GM21390 (cell line): ENCODE data around the gene SERPINA12.
"Not testable (repeated sequence)": the region's sequence is repeated elsewhere in the genome, so short reads cannot be mapped to it uniquely, and the experiment has no call there.

Experiments used
- ATAC-seq: cut with Tn5 transposase; IDR thresholded peaks from one replicate; pipeline ENCODE4 v1.9.1; 2021; ENCODE audit not compliant: unreplicated experiment

SERPINA12 gene

DNA sequence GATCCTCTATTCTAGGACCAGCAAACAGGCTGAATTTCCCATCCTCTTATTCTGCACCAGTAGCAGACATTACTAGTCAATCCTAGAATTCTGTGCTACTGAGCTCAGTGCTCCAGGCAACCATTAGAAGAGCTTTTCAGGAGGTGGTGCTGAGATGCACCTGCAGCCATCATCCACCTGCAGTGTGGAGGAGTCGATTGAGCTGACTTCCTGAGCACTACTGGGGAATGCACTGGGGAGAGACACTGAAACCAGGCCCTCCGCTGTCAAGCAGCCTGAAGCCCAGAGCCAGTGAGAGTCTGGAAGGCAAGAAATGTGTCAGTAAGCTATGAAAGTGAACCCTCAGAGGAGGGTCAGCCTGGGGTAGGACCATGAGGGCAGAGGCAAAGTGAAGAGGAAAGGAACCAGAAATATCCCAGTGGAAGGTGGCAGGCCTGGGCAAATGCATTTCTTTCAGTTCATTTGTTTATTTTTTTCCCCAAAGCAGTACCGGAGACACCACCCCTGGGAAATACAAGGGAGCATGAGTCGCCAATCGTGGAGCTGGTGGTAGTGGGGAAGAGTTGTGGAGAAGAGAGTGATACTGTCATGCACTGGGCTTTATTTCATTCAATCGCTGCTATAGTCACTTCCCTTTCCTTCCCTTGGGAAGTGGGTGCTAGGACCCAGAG, 28.9 kb upstream of the SERPINA12 start:
- no peak for ATAC-seq

DNA sequence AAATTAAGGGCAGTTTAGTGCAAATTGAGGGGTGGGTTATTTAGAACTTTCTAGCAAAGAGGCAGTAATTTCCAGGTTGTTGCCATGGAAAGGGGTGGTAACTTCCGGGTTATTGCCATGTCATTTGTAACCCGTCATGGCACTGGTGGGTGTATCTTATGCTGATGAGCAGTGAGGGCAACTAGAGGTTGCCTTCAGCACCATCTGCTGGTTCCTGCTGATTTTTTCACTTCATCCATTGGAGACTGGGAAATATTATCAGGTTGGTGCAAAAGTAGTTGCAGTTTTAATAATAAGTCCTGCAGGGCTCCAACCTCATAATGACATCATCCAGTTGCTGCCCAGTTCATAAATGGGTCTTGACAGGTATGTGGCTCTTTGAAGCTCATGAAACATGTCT, 27.6 kb upstream of the SERPINA12 start:
- ATAC-seq, result no peak

DNA sequence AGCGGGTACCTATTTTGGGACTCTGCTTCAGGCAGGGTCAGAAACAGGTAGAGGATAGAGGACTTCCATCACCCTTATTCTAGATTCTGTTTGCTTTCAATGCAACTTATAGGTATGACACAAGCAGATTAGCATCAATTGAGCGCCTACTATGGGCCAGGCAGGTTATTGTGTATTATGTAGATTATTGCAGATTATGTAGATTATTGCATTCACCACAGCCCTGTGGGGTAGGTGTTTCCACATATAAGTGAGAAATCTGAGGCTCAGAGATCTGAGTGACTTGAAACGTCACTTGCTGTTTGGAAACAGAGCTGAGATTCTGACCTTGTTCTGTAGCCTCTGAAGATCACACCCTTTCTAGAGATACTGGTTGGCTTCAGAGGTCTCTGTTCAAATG, 26.2 kb upstream of the SERPINA12 start:
- no peak for ATAC-seq

DNA sequence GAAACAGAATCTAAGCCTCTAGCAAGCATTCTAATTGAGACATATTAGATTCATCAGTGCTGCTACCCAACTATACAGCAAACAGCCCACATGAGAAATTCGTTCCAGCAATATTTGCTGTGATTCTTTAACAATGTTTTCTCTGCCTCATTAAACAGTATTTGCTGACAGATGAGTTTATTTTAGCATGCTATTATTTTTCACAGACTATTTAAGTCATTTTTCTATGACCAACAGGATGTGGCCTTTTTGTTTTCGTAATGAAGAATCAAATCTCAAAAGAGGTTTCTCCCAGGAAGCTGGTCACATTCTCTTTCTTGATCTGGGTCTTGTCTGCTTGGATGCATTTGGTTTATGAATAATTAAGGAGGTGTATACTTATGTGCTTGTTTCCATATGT, 23.2 kb upstream of the SERPINA12 start:
- ATAC-seq, result no peak

DNA sequence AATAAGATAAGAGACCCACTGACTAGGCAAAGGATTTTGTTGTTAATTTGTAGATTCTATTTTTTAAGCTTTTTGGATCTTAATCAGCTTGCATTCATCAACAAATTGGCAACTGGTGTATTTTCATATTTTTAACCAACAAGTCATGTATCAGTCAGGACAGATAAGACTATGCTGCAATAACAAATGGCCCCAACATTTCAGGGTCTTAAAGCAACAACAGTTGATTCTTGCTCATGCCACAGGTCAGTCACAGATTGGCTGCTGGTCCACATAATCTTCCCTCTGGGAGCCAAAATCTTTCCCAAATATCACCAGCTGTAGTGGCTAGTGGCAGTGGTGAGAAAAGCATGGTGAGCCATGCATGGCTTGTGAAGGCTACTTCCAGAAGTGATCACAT, 21.9 kb upstream of the SERPINA12 start:
- no peak for ATAC-seq

DNA sequence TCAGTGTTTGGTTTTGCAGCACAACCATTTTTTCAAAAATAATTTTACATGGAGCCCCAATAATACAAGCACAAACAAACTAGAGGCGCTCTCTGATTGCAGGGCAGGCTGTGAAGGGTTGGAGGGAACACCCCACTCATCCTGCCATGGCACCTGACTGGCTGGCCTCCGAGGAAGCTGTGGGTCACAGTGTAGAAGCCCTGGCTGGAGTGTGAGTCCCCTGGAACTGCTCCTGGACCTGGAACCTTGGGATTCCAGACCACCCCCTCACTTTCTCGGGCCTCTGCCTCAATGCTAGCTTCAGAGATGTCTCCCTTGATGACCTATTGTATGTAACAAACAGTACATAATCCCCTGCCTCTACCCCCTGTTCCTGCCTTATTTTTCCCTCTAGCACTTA, 14.8 kb upstream of the SERPINA12 start:
- no peak for ATAC-seq

DNA sequence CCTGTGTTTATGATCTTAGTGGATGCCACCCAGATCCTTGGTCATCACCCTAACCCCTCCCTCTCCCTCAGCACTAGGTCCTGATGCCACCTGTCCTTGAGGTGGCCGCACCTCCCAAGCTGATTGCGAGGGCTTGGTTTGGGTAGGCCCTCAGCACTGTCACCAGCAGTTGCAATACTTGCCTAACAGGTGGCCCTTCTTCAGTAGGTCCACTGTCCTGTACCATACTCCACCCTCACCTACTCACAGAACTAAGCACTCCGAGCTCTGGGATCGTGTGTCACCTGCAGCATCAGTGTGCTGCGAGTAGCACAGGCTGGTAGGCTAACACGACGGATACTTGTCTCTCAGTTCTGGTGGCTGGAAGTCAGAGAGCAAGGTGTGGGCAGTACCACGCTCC, 14.0 kb upstream of the SERPINA12 start:
- ATAC-seq, result no peak

DNA sequence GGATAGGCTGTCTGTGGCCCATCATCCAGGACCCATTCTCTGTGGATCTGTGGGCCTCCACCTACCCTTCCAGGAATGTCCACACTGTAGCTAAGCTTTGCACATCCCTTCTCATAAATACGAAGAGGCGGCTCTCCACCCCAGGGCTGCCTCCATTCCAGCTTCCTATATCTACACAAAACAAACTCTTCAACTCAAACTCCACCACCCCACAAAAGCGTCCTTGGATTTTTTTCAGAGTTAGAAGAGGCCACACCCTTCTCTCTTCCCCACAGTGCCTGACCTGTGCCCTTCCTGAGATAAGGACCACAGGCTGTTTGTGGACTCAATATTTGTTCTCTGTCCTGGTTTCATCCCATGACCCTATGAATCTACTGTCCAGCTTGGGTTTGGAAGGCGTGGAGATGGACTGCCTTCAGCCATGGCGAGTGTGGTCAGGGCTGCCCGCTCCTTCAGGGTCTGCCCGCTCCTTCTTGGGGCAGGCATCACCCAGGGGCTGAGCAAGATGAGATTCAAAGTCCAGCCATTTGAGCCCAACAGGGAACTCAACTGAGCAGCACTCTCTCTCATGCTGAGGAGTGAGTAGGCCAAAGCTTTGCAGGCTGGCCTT, 13.0 kb upstream of the SERPINA12 start:
- no peak for ATAC-seq

DNA sequence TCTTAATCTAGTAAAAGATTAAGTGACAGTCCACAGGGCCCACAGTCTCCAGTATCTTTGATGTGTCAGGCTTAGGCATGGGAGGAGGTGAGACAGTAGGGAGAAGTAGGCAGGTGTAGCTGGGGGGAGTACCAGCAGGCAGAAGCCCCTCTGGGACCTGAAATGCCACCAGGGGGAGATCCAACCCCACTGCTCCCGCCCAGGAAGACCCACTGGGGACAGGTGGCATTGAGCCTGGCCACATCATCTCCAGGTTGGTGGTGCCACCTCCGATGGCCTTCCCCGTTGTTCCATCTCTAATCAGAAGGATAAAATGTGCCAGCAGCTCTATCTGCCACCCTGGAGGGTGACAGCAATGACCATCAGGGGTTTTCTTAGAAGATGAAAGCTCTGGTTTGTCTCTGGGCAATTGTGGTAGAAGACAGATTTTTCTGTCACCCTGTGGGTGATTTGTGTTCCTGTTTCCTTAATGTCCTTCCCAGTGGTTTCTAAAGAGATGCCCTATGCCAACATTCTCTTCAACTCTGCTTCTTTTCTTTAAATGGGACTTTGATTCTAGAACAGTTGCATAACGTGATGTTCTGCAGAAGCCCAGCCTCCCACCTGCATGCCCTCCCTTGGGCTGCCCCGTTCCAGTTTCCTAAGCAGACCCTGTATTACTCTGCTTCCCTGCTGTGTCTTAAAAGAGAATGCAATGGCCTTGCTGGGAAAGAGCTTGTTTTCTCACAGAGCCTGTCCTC, 12.3 kb upstream of the SERPINA12 start:
- no peak for ATAC-seq

DNA sequence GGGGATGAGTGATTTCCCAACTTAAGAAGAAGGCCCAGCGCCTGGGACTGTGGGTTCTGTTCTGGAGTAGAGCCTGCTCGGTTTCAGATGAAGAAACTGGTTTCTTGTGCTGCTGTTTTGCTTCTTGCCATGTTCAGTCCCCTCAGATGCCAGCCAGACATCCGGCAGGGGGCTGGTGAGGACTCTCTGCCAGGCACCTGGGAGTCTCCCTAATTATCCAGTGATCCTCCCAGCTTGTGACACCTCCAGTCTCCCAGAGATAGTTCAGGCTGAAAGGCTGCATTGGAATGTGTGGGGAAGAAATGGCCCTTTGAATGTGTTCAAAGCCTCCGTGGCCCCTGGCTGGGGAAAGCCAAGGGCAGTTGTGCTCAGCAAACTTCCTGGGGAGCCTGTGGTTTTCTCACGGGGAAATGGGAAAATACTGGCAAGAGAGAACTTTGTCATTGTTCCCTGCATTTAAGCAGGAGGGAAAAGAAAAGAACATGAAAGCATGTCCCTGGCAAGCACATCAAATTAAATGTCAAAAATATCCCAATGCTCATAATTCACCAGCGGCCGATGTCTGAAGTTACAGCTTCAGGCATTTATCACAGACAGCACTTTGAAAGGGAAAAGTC, 8.5 kb upstream of the SERPINA12 start:
- no peak for ATAC-seq

DNA sequence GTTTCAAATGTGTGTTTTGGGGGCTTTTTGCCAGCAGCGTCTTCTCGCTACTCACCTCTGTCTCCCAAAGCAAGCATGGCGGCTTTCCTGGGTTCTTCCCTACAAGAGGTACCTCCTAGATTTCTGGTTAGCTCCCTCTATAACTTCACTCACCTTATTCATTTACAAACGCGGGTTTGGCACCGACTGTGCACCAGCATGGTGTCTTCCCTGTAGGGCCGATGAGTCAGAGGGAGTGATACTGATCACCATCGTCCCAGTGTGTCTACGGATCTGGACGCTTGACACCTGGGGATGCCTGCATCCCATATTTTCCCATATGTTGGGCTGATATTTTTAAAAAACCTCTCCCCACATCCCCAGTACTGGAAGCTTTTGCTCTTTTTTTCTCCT, 8.0 kb upstream of the SERPINA12 start:
- ATAC-seq, result no peak

DNA sequence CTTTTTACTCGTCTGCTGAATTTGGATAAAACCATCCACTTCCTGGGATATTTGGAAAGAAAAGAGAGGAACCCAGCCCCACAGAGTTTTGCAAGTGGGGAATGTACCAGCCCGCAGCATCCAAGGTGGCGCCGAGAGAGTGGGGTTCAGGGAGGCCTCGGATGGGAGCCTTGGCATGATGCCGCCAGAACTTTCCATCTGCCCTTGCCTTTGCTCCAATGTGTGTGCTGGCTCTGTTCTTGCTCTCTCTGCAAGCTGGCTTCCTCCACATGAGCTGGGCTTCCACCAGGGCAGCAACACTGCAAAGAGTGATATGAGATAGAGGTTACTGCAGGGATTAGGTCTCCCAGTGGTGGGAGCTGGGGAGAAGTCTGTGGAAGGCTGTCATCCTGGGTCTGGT, 6.6 kb upstream of the SERPINA12 start:
- no peak for ATAC-seq

DNA sequence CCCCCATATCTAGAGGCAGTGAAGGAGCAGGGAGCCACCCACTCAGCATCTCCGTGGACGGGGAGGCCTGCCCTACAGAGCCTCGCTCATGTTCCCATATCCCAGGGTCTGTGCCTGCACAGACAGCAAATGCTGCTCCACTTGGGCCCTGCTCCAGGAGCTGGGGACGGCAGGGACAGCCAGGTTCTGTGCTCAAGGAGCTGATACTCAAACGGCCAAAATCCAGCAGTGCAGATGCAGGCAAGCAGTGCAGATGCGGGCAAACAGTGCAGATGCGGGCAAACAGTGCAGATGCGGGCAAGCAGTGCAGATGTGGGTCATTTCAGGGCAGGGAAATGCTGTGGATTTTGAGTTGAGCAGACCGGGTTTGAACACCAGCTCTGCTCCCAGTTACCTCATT, 6.2 kb upstream of the SERPINA12 start:
- no peak for ATAC-seq

DNA sequence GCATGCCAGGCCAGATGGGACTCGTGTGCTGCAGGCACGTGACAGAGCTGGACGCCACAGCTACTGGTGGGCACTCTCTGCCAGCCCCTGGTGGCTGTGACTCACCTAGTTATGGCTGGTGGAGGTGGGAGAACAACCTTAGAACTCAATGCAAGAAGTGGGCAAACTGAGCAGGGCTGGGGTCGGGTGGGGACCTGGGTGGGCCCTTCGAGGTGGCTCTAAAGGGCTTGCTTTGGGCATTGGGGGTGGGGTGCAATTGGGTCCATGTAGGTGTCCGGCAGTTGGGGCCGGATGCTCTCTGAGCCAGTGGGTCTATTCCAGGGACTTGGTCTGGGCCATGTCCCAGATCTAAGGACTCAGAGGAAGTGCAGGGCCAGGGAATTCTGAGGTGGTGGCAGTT, 5.1 kb upstream of the SERPINA12 start:
- ATAC-seq, result no peak

DNA sequence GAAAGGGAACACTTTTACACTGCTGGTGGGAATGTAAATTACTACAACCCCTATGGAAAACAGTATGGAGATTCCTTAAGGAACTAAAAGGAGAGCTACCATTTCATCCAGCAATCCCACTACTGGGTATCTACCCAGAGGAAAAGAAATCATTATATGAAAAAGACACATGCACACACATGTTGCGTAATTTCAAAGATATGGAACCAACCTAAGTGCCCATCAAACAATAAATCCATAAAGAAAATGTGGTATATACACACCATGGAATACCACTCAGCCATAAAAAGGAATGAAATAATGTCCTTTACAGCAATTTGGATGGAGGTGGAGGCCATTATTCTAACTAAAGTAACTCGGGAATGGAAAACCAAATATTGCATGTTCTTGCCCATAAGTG, 1.2 kb upstream of the SERPINA12 start:
- not testable (repeated sequence) for ATAC-seq

DNA sequence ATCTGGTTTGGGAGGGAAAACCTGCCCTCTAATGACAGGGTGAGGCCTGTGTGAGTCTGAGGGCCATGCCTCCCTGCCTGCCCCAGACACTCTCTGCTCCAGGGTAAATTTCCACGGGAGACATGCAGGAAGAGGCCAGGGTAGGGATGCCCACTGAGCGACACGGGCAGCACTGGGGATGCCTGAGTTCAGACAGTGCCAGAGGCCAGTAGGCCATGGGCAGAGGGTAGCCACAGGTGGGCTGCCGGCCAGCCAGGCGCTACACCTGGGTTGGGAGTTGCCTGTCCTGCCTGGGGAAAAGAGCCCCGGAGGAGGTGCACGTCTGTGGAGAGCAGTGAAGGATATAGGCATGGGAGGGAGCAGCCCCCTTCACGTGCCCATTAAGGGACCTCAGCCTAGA, 3.6 kb downstream of the SERPINA12 start:
- no peak for ATAC-seq

DNA sequence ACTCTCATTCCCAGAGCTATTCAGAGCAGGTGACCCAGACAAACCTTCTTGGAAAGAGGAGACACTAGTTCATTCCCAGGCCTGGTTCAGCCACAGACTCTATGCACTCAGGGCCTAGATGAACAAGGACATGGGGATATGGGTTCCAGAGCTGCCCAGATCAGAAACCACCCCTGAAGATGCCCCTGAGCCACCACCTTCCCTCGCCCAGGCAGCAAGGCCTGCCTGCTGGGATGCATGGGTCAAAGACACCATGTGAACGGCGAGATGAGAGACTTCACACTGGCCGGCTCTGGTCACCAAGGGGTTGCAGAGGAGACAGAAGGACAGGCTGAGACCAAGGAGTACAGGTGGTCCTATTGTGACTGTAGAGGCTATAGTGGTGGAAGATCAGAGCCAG, 4.1 kb downstream of the SERPINA12 start:
- no peak for ATAC-seq

DNA sequence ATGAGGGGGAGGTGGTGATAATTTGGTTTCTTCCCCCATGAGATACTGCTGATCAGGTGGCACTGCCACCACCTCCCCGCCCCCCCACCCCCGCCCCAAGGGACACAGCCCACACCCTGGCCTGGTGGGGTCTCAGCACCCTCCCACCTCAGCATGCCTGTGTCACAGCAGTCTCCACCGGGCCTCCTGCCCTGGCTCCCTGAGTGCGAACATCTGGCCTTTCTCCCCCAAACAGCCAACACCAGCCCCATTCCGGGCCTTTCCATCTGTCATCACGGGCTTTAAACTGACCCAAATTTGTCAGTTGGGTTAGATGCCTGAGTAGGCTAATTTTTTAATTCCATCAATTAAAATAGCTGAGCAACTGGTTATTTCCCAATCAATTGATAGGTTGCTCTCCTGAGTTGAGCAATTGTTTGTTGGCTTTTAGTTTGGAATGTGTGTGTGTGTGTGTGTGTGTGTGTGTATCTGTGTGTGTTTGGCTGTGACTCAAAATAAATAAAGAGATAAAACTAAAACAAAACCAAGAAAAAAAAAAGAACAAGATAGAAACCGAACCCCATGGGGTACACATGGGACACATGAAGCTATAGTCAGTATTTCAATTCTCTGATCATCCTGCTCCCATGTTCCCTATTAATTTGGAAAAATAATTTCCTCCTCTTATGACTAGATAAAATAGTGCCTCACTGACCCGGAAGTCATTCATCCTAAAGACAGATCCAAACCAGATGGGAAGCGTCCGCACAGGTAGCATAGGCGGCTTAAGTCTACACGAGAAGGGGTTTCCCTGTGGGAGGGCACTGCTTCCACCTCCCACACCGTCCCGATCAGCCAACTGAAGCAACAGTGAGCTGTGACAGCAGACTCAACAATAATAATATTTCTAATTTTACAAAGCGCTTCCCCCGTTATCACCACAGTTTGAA, 7.4 kb downstream of the SERPINA12 start:
- no peak for ATAC-seq

DNA sequence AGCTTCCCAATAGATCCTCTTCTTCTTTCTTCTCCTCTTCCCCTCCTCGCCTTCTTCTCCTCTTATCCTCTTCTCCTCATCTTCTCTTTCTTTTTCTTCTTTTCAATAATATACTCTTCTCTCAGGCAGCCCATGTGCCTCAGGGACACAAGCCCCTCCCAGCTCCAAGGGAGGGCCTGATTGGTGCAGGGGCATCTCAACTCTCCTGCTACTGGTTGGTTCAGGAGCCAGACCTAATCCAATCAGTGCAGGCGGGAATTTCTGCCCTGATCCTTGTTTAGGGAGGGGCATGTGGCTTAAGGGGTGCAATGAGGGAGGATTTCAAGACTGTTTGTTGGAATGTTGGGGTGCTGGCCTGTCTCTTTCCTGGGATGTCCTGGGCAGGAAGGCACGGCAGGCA, 9.0 kb downstream of the SERPINA12 start:
- ATAC-seq, result no peak

DNA sequence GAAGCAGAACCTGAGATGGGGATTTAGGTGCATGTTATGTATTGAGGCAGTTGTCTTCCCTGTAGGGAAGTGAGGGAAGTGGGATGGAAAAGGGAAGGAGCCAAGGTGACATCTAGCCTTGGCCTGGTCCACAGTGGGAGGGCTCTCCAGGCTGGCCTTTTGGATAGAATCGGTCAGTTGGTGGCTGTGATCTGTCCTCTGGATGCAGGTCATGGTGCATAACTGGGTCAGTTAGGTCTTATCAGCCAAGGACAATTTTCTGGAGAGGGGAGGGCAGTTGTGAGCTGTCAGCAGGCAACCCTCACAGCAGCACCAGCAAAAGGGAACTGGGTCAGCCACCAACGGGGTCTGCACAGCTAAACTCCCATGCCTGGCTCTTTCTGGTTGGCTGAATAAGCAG, 9.6 kb downstream of the SERPINA12 start:
- ATAC-seq, result no peak

DNA sequence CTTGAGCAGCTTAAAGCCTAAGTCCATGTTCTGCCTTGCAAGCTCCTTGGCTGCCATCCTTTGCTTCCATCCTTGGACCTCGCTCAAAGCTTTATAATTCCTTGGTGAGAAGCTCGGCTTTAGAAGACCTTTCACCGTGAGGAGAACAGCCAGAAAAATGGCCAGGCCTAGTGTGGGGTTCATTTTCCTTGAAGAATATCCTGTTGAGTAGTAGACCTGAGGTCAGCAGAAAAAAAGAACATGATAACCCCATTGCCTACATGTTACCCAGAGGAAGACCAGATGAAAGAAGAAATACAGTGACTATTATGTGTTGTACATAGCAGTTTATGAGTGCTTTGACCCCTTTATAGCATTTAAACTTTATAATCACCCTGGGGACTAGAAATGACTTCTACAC, 11.1 kb downstream of the SERPINA12 start:
- ATAC-seq, result no peak
